ENCODE results near the gene PIP5K1C. TPM values are rescaled to one million over a fixed set of nuclear protein-coding genes. Genes with fewer than 3 reads are reported as not detected.

PIP5K1C gene
- total RNA-seq, 1 experiment from 2014 or later: 35.5 TPM

GRCh38 chr19:3661284-3662238 lies 38.7 kb downstream of the PIP5K1C start:
- no peak for TF ChIP-seq CTCF (conservative IDR thresholded peaks at IDR 0.05; ENCODE audit: low read depth, low read length)
- TF ChIP-seq EZH2 (IDR thresholded peaks at IDR 0.05; ENCODE audit: borderline replicate concordance, low read depth, low read length, poor library complexity, severe bottlenecking): no peak
- no TSS peak for BruUV-seq (replicated peaks)
- DNase-seq (ENCODE audit: low spot score): no peak
- H3K9me3 ChIP-seq (ENCODE audit: low read depth, low read length, poor library complexity, severe bottlenecking): no peaks in the 10 kb centered on the region
- H3K4me3 ChIP-seq (ENCODE audit: low read depth, low read length, poor library complexity, severe bottlenecking): no peak overlapping the region
- ChIA-PET POLR2A (ENCODE audit: low non-redundant PET) (no interaction called here), CTCF (interaction anchor here (0.6 kb wide), 1 partner anchor 412 kb away, joined by 4 read pairs; no protein-coding TSS in a partner anchor)
- H3K4me1 ChIP-seq (ENCODE audit: insufficient read depth, low read length, poor library complexity, severe bottlenecking): no peaks in the 10 kb centered on the region
- H3K27ac ChIP-seq (ENCODE audit: low read depth, low read length, poor library complexity, severe bottlenecking): no peak overlapping the region
- intact Hi-C loops (cut with micrococcal nuclease; ENCODE audit: unreplicated experiment): no loop called here
- H3K36me3 ChIP-seq (ENCODE audit: insufficient read depth, low read length, poor library complexity, severe bottlenecking): peaks cover 10% of the 10 kb centered on the region
- H3K27me3 ChIP-seq (replicated peaks; ENCODE audit: insufficient read depth, low read depth, low read length, poor library complexity): no peaks in the 10 kb centered on the region

GRCh38 chr19:3660493-3661219 lies 39.6 kb downstream of the PIP5K1C start:
- Histone ChIP-seq H3K9me3 (ENCODE audit: low read depth, low read length, poor library complexity, severe bottlenecking) (no peaks in the 10 kb centered on the region), H3K27me3 (replicated peaks; ENCODE audit: insufficient read depth, low read depth, low read length, poor library complexity) (no peaks in the 10 kb centered on the region), H3K36me3 (ENCODE audit: insufficient read depth, low read length, poor library complexity, severe bottlenecking) (peaks cover 10% of the 10 kb centered on the region), H3K4me1 (ENCODE audit: insufficient read depth, low read length, poor library complexity, severe bottlenecking) (peaks cover 7% of the 10 kb centered on the region), H3K4me3 (ENCODE audit: low read depth, low read length, poor library complexity, severe bottlenecking) (no peak overlapping the region), H3K27ac (ENCODE audit: low read depth, low read length, poor library complexity, severe bottlenecking) (no peak overlapping the region)
- ChIA-PET POLR2A (ENCODE audit: low non-redundant PET) (no interaction called here), CTCF (interaction anchor here (0.6 kb wide), 1 partner anchor 411 kb away, joined by 4 read pairs; no protein-coding TSS in a partner anchor)
- BruUV-seq (replicated peaks): no TSS peak
- intact Hi-C loops (cut with micrococcal nuclease; ENCODE audit: unreplicated experiment): no loop called here
- TF ChIP-seq EZH2 (IDR thresholded peaks at IDR 0.05; ENCODE audit: borderline replicate concordance, low read depth, low read length, poor library complexity, severe bottlenecking) (no peak), CTCF (conservative IDR thresholded peaks at IDR 0.05; ENCODE audit: low read depth, low read length) (no peak)
- no peak for DNase-seq (ENCODE audit: low spot score)

GRCh38 chr19:3659746-3660112 lies 40.5 kb downstream of the PIP5K1C start:
- Histone ChIP-seq H3K27ac (ENCODE audit: low read depth, low read length, poor library complexity, severe bottlenecking) (no peak overlapping the region), H3K4me1 (ENCODE audit: insufficient read depth, low read length, poor library complexity, severe bottlenecking) (peaks cover 11% of the 10 kb centered on the region), H3K36me3 (ENCODE audit: insufficient read depth, low read length, poor library complexity, severe bottlenecking) (peaks cover 10% of the 10 kb centered on the region), H3K9me3 (ENCODE audit: low read depth, low read length, poor library complexity, severe bottlenecking) (no peaks in the 10 kb centered on the region), H3K4me3 (ENCODE audit: low read depth, low read length, poor library complexity, severe bottlenecking) (no peak overlapping the region), H3K27me3 (replicated peaks; ENCODE audit: insufficient read depth, low read depth, low read length, poor library complexity) (no peaks in the 10 kb centered on the region)
- ChIA-PET CTCF (no interaction called here), POLR2A (ENCODE audit: low non-redundant PET) (no interaction called here)
- DNase-seq (ENCODE audit: low spot score): no peak
- intact Hi-C loops (cut with micrococcal nuclease; ENCODE audit: unreplicated experiment): loop anchor here (10.0 kb wide), 1 partner anchor 155 kb away; no protein-coding TSS in a partner anchor
- no TSS peak for BruUV-seq (replicated peaks)
- no peak for TF ChIP-seq CTCF (conservative IDR thresholded peaks at IDR 0.05; ENCODE audit: low read depth, low read length)
- TF ChIP-seq EZH2 (IDR thresholded peaks at IDR 0.05; ENCODE audit: borderline replicate concordance, low read depth, low read length, poor library complexity, severe bottlenecking): no peak
